SU-DHL-6 (cell line): ENCODE data around the gene COL5A1.

ENCODE experiments used
- H2AFZ ChIP-seq: fragments of 200-600 bp; sonication (generic); 2 replicates; pipeline ENCODE4 v1.6.1; 2014; ENCODE audit warnings: low read depth, mild to moderate bottlenecking, moderate library complexity, mixed read lengths, antibody characterized with exemption, low read length; ENCODE audit not compliant: severe bottlenecking
- H3F3A ChIP-seq: fragments of 200-600 bp; shearing (Covaris generic); 2 replicates; pipeline ENCODE4 v1.6.0; 2016; ENCODE audit warnings: antibody characterized with exemption, mild to moderate bottlenecking; ENCODE audit not compliant: insufficient read depth
- H3K27ac ChIP-seq: fragments of 200-600 bp; sonication (generic); 2 replicates; pipeline ENCODE4 v1.5.1; 2016; ENCODE audit warnings: low read depth, mild to moderate bottlenecking, low read length, moderate library complexity, mixed read lengths
- H3K27me3 ChIP-seq: fragments of 200-600 bp; sonication (generic), shearing (Covaris generic); 2 replicates; pipeline ENCODE4 v1.6.0; 2014; ENCODE audit warnings: mild to moderate bottlenecking, low read length
- H3K36me3 ChIP-seq: fragments of 200-600 bp; sonication (generic); 2 replicates; pipeline ENCODE4 v1.6.1; 2014; ENCODE audit warnings: mild to moderate bottlenecking, low read length, mixed read lengths
- H3K4me2 ChIP-seq: fragments of 300-600, 200-600 bp; shearing (Covaris generic), sonication (generic); 2 replicates; pipeline ENCODE4 v1.6.0; 2014; ENCODE audit warnings: low read length, low read depth, mild to moderate bottlenecking; ENCODE audit not compliant: poor library complexity, severe bottlenecking
- H3K4me3 ChIP-seq: fragments of 200-600 bp; sonication (generic); 2 replicates; pipeline ENCODE4 v1.5.1; 2014; ENCODE audit warnings: antibody characterized with exemption, low read length, mild to moderate bottlenecking, mixed read lengths; ENCODE audit not compliant: insufficient read depth, poor library complexity, severe bottlenecking
- H3K79me2 ChIP-seq: fragments of 200-600 bp; sonication (generic); 2 replicates; pipeline ENCODE4 v1.6.1; 2014; ENCODE audit warnings: mild to moderate bottlenecking, low read length, moderate library complexity; ENCODE audit not compliant: insufficient read depth
- H3K9ac ChIP-seq: fragments of 200-600 bp; sonication (generic); 2 replicates; pipeline ENCODE4 v1.7.0; 2014; ENCODE audit warnings: mild to moderate bottlenecking, low read length
- H3K9me2 ChIP-seq: fragments of 200-600 bp; sonication (generic); replicated peaks from 2 replicates; pipeline ENCODE4 v1.6.1; 2014; ENCODE audit warnings: low read length; ENCODE audit not compliant: insufficient read depth
- H3K9me3 ChIP-seq: fragments of 200-600 bp; sonication (generic); 2 replicates; pipeline ENCODE4 v1.6.1; 2014; ENCODE audit warnings: low read length, mixed read lengths; ENCODE audit not compliant: insufficient read depth
- H4K20me1 ChIP-seq: fragments of 200-600 bp; sonication (generic); 2 replicates; pipeline ENCODE4 v1.6.1; 2014; ENCODE audit warnings: low read depth, mild to moderate bottlenecking, antibody characterized with exemption, low read length, moderate library complexity, mixed read lengths
- EZH2phosphoT487 ChIP-seq: fragments of 200-600 bp; sonication (generic), shearing (Covaris generic); conservative IDR thresholded peaks from 2 replicates; pipeline ENCODE4 v1.6.1; 2018; ENCODE audit warnings: mild to moderate bottlenecking, antibody characterized with exemption, low read length, moderate library complexity, mixed read lengths
- TF ChIP-seq, protein P1 (sequence below): fragments of 200-600 bp; sonication (generic); IDR thresholded peaks from one replicate; pipeline ENCODE4 v1.5.1; 2017; ENCODE audit warnings: antibody characterized with exemption, mild to moderate bottlenecking, low read length, moderate library complexity; ENCODE audit not compliant: insufficient read depth, poor library complexity, severe bottlenecking

Gene COL5A1

DNA sequence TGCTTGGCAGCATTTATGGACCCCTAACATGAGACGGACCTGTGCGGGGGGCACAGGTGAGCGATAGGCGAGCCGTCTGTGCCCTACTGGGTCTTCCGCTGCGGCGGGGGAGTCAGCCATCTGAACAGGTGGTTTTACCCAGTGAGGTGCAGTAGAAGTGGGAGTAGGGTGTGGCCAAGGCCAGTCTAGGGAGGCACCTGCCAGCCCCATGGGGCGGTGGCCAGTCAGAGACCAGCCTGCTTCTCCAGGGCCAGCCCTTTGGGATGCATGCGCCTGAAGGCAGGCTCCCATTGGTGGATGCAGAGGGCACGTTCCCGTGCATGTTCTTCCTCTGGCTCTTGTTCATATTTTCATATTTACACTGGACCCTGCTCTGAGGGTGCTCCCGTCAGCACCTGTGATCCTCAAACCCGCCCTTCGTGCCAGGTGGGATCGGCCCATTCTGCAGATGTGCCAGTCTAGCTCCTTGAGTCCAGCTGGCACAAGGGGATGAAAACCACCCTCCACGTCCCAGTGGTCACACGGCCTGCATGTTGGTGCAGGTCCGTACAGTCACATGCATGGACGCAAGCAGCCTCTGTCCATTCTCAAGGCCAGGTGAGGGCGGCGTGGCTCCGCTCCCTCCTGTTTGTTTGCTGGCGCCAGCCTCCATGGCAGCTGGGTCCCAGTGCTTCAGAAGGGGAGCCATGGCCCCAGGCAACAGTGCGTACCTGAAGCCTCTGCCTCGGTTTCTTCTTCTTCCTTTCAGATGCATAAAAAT lies 9.0 kb downstream of the COL5A1 start:
- H3K9ac ChIP-seq, result no peak overlapping the region
- H3K4me2 ChIP-seq, result no peak overlapping the region
- H3K27me3 ChIP-seq, result no peaks in the 10 kb centered on the region
- no peaks in the 10 kb centered on the region for H3F3A ChIP-seq
- H3K9me2 ChIP-seq, result no peaks in the 10 kb centered on the region
- no peak overlapping the region for H3K27ac ChIP-seq
- H4K20me1 ChIP-seq, result no peaks in the 10 kb centered on the region
- H2AFZ ChIP-seq, result no peak overlapping the region
- H3K79me2 ChIP-seq, result no peaks in the 10 kb centered on the region
- H3K36me3 ChIP-seq, result no peaks in the 10 kb centered on the region
- no peaks in the 10 kb centered on the region for H3K9me3 ChIP-seq
- TF ChIP-seq, protein P1, sequence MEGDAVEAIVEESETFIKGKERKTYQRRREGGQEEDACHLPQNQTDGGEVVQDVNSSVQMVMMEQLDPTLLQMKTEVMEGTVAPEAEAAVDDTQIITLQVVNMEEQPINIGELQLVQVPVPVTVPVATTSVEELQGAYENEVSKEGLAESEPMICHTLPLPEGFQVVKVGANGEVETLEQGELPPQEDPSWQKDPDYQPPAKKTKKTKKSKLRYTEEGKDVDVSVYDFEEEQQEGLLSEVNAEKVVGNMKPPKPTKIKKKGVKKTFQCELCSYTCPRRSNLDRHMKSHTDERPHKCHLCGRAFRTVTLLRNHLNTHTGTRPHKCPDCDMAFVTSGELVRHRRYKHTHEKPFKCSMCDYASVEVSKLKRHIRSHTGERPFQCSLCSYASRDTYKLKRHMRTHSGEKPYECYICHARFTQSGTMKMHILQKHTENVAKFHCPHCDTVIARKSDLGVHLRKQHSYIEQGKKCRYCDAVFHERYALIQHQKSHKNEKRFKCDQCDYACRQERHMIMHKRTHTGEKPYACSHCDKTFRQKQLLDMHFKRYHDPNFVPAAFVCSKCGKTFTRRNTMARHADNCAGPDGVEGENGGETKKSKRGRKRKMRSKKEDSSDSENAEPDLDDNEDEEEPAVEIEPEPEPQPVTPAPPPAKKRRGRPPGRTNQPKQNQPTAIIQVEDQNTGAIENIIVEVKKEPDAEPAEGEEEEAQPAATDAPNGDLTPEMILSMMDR, result no peak
- TF ChIP-seq EZH2phosphoT487, result no peak
- H3K4me3 ChIP-seq, result no peak overlapping the region

GRCh38 chr9:134651226-134651905 lies 9.8 kb downstream of the COL5A1 start:
- Histone ChIP-seq H3F3A (no peaks in the 10 kb centered on the region), H2AFZ (no peak overlapping the region), H3K27me3 (no peaks in the 10 kb centered on the region), H3K4me2 (no peak overlapping the region), H3K9me2 (no peaks in the 10 kb centered on the region), H3K9ac (no peak overlapping the region), H3K36me3 (no peaks in the 10 kb centered on the region), H4K20me1 (no peaks in the 10 kb centered on the region), H3K27ac (no peak overlapping the region), H3K9me3 (no peaks in the 10 kb centered on the region), H3K4me3 (no peak overlapping the region), H3K79me2 (no peaks in the 10 kb centered on the region)
- no peak for TF ChIP-seq EZH2phosphoT487
- TF ChIP-seq, protein P1, result no peak

GRCh38 chr9:134652291-134653225 lies 11.0 kb downstream of the COL5A1 start:
- H3K27me3 ChIP-seq, result no peaks in the 10 kb centered on the region
- H3K4me2 ChIP-seq, result no peak overlapping the region
- H3F3A ChIP-seq, result no peaks in the 10 kb centered on the region
- H4K20me1 ChIP-seq, result no peaks in the 10 kb centered on the region
- H3K4me3 ChIP-seq, result no peak overlapping the region
- TF ChIP-seq, protein P1, result no peak
- TF ChIP-seq EZH2phosphoT487, result no peak
- no peak overlapping the region for H3K27ac ChIP-seq
- no peak overlapping the region for H3K9ac ChIP-seq
- H3K9me3 ChIP-seq, result no peaks in the 10 kb centered on the region
- H2AFZ ChIP-seq, result no peak overlapping the region
- H3K36me3 ChIP-seq, result no peaks in the 10 kb centered on the region
- H3K9me2 ChIP-seq, result no peaks in the 10 kb centered on the region
- no peaks in the 10 kb centered on the region for H3K79me2 ChIP-seq
